ENCODE measurements around the gene SLCO1C1.

SLCO1C1 gene, protein sequence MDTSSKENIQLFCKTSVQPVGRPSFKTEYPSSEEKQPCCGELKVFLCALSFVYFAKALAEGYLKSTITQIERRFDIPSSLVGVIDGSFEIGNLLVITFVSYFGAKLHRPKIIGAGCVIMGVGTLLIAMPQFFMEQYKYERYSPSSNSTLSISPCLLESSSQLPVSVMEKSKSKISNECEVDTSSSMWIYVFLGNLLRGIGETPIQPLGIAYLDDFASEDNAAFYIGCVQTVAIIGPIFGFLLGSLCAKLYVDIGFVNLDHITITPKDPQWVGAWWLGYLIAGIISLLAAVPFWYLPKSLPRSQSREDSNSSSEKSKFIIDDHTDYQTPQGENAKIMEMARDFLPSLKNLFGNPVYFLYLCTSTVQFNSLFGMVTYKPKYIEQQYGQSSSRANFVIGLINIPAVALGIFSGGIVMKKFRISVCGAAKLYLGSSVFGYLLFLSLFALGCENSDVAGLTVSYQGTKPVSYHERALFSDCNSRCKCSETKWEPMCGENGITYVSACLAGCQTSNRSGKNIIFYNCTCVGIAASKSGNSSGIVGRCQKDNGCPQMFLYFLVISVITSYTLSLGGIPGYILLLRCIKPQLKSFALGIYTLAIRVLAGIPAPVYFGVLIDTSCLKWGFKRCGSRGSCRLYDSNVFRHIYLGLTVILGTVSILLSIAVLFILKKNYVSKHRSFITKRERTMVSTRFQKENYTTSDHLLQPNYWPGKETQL

DNA sequence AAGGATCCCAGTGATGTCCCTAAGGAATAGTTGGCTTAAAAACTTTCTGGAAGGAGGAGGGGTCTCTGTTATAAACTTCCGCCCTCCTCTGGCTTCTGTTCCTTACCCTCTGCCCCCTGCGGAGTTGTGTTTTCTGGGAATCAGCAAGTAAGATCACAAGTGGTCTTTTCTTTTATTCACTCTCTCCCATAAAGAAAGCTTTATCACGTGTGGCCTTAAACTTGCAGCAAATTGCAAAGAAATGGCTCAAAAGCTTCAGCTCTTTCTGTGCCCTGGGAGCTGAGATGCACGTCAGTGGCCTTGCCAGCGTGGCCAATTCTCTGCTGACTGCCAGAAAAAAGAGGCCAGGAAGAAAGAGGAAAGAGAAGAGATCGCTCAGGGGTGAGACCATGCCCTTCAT lies at the start of gene SLCO1C1:
TSS of gene SLCO1C1 (plus strand) at position 101 of the 400 bp plus-strand sequence. CDS start 4,245 bp downstream, outside the sequence.
- TF ChIP-seq, protein P1, sequence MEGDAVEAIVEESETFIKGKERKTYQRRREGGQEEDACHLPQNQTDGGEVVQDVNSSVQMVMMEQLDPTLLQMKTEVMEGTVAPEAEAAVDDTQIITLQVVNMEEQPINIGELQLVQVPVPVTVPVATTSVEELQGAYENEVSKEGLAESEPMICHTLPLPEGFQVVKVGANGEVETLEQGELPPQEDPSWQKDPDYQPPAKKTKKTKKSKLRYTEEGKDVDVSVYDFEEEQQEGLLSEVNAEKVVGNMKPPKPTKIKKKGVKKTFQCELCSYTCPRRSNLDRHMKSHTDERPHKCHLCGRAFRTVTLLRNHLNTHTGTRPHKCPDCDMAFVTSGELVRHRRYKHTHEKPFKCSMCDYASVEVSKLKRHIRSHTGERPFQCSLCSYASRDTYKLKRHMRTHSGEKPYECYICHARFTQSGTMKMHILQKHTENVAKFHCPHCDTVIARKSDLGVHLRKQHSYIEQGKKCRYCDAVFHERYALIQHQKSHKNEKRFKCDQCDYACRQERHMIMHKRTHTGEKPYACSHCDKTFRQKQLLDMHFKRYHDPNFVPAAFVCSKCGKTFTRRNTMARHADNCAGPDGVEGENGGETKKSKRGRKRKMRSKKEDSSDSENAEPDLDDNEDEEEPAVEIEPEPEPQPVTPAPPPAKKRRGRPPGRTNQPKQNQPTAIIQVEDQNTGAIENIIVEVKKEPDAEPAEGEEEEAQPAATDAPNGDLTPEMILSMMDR (IDR thresholded peaks at IDR 0.05; ENCODE audit: low read depth, low read length) = no peak

DNA sequence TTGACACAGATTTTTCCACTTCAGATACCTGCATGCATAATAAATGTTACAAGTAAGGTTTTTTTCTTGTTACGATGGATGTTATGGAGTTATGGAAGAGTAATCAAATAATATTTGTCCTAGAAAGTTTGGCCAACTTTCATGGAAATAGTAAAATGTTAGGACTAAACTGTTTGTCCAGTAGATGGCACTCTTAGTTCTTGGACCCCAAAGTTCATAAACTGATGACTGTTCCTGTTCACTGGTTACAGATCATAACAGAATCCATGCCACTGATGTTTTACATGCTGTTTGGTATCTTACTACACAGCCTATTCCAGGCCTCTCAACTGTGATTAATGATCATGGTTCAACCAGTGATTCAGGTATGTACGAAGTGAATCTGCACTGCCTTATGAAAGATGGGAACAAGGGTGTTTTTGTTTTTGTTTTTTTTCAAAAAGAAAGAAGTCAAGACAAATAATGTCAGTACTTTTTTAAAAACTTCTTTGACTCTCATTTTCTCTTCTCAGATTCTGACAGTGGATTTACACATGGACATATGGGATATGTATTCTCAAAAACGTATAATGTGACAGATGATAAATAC lies 48.8 kb upstream of the SLCO1C1 start:
- TF ChIP-seq, protein P1 (IDR thresholded peaks at IDR 0.05; ENCODE audit: low read depth, low read length) = peak; percentile 63
- peak; percentile 71 to 75 for DNase-seq (ENCODE audit: low read depth in 2 of 2)
- no peak overlapping the region for H3K4me3 ChIP-seq (replicated peaks in 1 of 2; ENCODE audit: low read depth in 2 of 2, low read length in 2 of 2)

More for the DNA sequence above, at the start of gene SLCO1C1:
- DNase-seq (ENCODE audit: low read depth in 2 of 2) = no peak
- H3K4me3 ChIP-seq (replicated peaks in 1 of 2; ENCODE audit: low read depth in 2 of 2, low read length in 2 of 2) = no peak within 1 kb of the TSS

GRCh38 chr12:20653871-20654270 lies 41.3 kb upstream of the SLCO1C1 start:
- H3K4me3 ChIP-seq (replicated peaks in 1 of 2; ENCODE audit: low read depth in 2 of 2, low read length in 2 of 2) = no peak overlapping the region
- DNase-seq (ENCODE audit: low read depth in 2 of 2) = peak in 1 of 2 donors; percentile 33
- TF ChIP-seq, protein P1 (IDR thresholded peaks at IDR 0.05; ENCODE audit: low read depth, low read length) = no peak

DNA sequence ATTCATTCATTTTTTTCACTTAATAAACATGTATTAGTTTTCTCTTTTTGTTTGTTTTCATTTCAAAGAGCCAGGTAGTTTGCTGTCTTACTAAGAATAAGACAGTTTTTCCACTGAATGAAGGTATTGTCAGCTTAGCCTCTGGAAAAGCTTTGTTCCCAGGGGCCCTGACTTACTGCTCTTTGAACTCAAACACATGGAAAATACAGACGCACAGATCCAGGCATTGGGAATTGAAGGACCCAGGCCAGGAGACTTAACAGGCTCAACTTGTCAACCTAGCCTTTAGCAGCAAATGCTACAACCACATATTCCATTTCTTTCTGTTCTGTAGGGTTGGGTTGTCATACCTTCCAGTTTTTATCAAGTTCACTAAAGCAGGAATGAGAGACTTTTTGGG lies 38.5 kb upstream of the SLCO1C1 start:
- TF ChIP-seq, protein P1 (IDR thresholded peaks at IDR 0.05; ENCODE audit: low read depth, low read length) = no peak

DNA sequence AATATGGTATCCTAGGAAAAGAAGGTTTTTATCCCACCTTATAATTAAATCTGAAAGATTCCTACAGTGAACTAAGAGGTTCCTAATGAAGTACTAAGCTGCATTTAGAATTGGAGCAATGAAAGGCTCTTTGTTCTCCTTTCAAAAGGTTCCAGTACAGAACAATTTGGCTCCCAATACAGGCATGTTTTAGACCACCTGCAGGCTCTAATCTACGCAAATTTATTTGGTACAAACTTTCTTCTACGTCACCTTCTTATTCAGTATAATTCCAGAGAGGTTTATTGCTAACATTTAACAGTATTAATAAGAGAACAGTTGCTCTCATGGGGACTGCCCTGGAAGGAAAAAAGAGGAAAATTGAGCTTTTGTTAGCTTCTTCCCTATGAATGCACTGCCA lies 37.6 kb upstream of the SLCO1C1 start:
- no peak overlapping the region for H3K4me3 ChIP-seq (replicated peaks in 1 of 2; ENCODE audit: low read depth in 2 of 2, low read length in 2 of 2)
- no peak for DNase-seq (ENCODE audit: low read depth in 2 of 2)
- TF ChIP-seq, protein P1 (IDR thresholded peaks at IDR 0.05; ENCODE audit: low read depth, low read length) = no peak

More for the DNA sequence above, 38.5 kb upstream of the SLCO1C1 start:
- DNase-seq (ENCODE audit: low read depth in 2 of 2) = no peak
- H3K4me3 ChIP-seq (replicated peaks in 1 of 2; ENCODE audit: low read depth in 2 of 2, low read length in 2 of 2) = no peak overlapping the region

DNA sequence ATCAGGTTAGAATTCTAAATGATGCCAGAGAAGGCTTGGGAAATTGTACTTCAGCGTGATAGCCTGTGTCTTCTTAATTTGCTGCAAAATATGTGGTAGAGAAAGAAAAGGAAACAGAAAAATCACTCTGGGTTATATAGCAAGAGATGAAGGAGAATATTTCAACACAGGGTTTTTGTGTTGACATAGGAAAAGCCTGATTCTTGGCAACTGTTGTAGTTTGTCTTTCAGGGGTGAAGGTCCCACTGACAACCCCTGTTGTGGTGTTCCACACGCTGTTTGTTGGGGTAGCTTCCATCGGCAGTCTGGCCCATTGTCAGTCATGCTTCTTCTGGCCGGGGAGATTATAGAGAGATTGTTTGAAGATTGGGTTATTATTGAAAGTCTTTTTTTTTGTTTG lies 13.8 kb upstream of the SLCO1C1 start:
- TF ChIP-seq, protein P1 (IDR thresholded peaks at IDR 0.05; ENCODE audit: low read depth, low read length) = no peak
- DNase-seq (ENCODE audit: low read depth in 2 of 2) = no peak

More for the DNA sequence above, 13.8 kb upstream of the SLCO1C1 start:
- no peak overlapping the region for H3K4me3 ChIP-seq (replicated peaks in 1 of 2; ENCODE audit: low read depth in 2 of 2, low read length in 2 of 2)

Data from cardiac fibroblast (primary cell).